ENCODE data around the gene CEACAM4. TPM values are rescaled to one million over a fixed set of nuclear protein-coding genes. Genes with fewer than 3 reads are reported as not detected.

CEACAM4 gene
- polyA plus RNA-seq: not detected in 3 replicates
- not detected for polyA plus RNA-seq (2011; ENCODE audit: low read depth)
- polyA plus RNA-seq (2011; cell fraction: cytosol; rRNA removed): not detected in 2 replicates
- polyA plus RNA-seq (2011; cell fraction: nucleus; rRNA removed): not detected in 2 replicates
- not detected in 2 replicates for polyA plus RNA-seq (2012; ENCODE audit: low replicate concordance)
- polyA minus RNA-seq: not detected in 3 replicates
- polyA minus RNA-seq (2011; cell fraction: cytosol; rRNA and poly(A)+ RNA removed): not detected
- polyA minus RNA-seq (2011; cell fraction: nucleus; rRNA and poly(A)+ RNA removed): not detected in 2 replicates

DNA sequence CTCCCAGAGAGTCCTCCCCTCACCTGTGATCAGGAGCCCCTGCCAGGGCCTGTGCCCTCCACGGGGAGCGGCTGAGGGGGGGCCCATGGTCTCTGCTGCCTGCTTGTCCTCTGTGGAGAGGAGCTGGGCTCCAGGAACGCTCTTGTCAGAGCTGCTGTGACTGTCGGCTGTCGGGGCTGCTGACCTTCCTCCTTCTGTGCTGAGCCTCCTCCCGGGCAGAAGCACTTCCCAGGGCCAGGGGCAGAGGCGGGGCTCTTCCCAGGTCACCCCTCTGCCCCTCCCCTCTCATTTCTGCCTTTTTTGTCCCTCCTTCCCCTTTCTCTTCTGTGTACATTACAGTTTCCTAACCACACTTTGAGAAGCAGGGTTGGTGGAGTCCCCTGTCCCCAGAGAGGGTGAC is at the start of gene CEACAM4:
CEACAM4 (minus strand) TSS at position 198 of the 400 bp plus-strand sequence; CDS start at position 87, 111 bp downstream.
- Histone ChIP-seq H3K27ac (ENCODE audit: control insufficient read depth, insufficient read depth, low read length) (no peak within 1 kb of the TSS), H3K9me1 (ENCODE audit: control insufficient read depth, extremely low read depth, insufficient read depth, low read length) (no peaks in the 10 kb centered on the region), H3K9ac (ENCODE audit: control insufficient read depth, extremely low read depth, insufficient read depth, low read length) (no peak within 1 kb of the TSS), H3K4me2 (ENCODE audit: control insufficient read depth, extremely low read depth, insufficient read depth, low read depth, low read length) (no peak within 1 kb of the TSS), H3K27me3 (ENCODE audit: control insufficient read depth, extremely low read depth, insufficient read depth, low read length) (no peaks in the 10 kb centered on the region), H2AFZ (ENCODE audit: control insufficient read depth, low read length) (no peak within 1 kb of the TSS), H4K20me1 (ENCODE audit: control insufficient read depth, extremely low read depth, insufficient read depth, low read length) (no peaks in the 10 kb centered on the region), H3K79me2 (ENCODE audit: control insufficient read depth, insufficient read depth, low read length) (no peaks in the 10 kb centered on the region), H3K36me3 (ENCODE audit: control insufficient read depth in 2 of 2, extremely low read depth in 1 of 2, insufficient read depth in 2 of 2, low read length in 2 of 2) (no peaks in the 10 kb centered on the region), H3K9me3 (ENCODE audit: control insufficient read depth, low read depth, low read length) (no peaks in the 10 kb centered on the region), H3K4me3 (ENCODE audit: control insufficient read depth in 2 of 3, extremely low read depth in 1 of 3, insufficient read depth in 2 of 3, low read depth in 1 of 3, low read length in 3 of 3) (no peak within 1 kb of the TSS), H3K4me1 (ENCODE audit: control insufficient read depth, extremely low read depth, insufficient read depth, low read length) (no peaks in the 10 kb centered on the region)
- FAIRE-seq: no peak
- DNase-seq (ENCODE audit: low read depth, low spot score): no peak
- dilution Hi-C loops (cut with MboI; ENCODE audit: extremely low pct_ligation_motif_present, low sequenced_read_pairs): no loop called here
- TF ChIP-seq, protein P1, sequence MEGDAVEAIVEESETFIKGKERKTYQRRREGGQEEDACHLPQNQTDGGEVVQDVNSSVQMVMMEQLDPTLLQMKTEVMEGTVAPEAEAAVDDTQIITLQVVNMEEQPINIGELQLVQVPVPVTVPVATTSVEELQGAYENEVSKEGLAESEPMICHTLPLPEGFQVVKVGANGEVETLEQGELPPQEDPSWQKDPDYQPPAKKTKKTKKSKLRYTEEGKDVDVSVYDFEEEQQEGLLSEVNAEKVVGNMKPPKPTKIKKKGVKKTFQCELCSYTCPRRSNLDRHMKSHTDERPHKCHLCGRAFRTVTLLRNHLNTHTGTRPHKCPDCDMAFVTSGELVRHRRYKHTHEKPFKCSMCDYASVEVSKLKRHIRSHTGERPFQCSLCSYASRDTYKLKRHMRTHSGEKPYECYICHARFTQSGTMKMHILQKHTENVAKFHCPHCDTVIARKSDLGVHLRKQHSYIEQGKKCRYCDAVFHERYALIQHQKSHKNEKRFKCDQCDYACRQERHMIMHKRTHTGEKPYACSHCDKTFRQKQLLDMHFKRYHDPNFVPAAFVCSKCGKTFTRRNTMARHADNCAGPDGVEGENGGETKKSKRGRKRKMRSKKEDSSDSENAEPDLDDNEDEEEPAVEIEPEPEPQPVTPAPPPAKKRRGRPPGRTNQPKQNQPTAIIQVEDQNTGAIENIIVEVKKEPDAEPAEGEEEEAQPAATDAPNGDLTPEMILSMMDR (optimal IDR thresholded peaks at IDR 0.05 in 1 of 3, IDR thresholded peaks at IDR 0.05 in 1 of 3, conservative IDR thresholded peaks at IDR 0.05 in 1 of 3; ENCODE audit: extremely low read depth in 1 of 3, insufficient read depth in 2 of 3, low read length in 3 of 3): no peak
- TF ChIP-seq EZH2 (IDR thresholded peaks at IDR 0.05; ENCODE audit: low read length): no peak

GRCh38 chr19:41671486-41671885 is 44.6 kb upstream of the CEACAM4 start:
- no peak for DNase-seq (ENCODE audit: low read depth, low spot score)
- Histone ChIP-seq H3K79me2 (ENCODE audit: control insufficient read depth, insufficient read depth, low read length) (no peaks in the 10 kb centered on the region), H3K27ac (ENCODE audit: control insufficient read depth, insufficient read depth, low read length) (no peak overlapping the region), H4K20me1 (ENCODE audit: control insufficient read depth, extremely low read depth, insufficient read depth, low read length) (no peaks in the 10 kb centered on the region), H3K9ac (ENCODE audit: control insufficient read depth, extremely low read depth, insufficient read depth, low read length) (no peak overlapping the region), H3K27me3 (ENCODE audit: control insufficient read depth, extremely low read depth, insufficient read depth, low read length) (no peaks in the 10 kb centered on the region), H2AFZ (ENCODE audit: control insufficient read depth, low read length) (no peak overlapping the region), H3K4me3 (ENCODE audit: control insufficient read depth in 2 of 3, extremely low read depth in 1 of 3, insufficient read depth in 2 of 3, low read depth in 1 of 3, low read length in 3 of 3) (no peak overlapping the region), H3K36me3 (ENCODE audit: control insufficient read depth in 2 of 2, extremely low read depth in 1 of 2, insufficient read depth in 2 of 2, low read length in 2 of 2) (no peaks in the 10 kb centered on the region), H3K9me1 (ENCODE audit: control insufficient read depth, extremely low read depth, insufficient read depth, low read length) (no peaks in the 10 kb centered on the region), H3K4me2 (ENCODE audit: control insufficient read depth, extremely low read depth, insufficient read depth, low read depth, low read length) (no peak overlapping the region), H3K9me3 (ENCODE audit: control insufficient read depth, low read depth, low read length) (no peaks in the 10 kb centered on the region), H3K4me1 (ENCODE audit: control insufficient read depth, extremely low read depth, insufficient read depth, low read length) (no peaks in the 10 kb centered on the region)
- dilution Hi-C loops (cut with MboI; ENCODE audit: extremely low pct_ligation_motif_present, low sequenced_read_pairs): no loop called here
- FAIRE-seq: no peak
- no peak for TF ChIP-seq EZH2 (IDR thresholded peaks at IDR 0.05; ENCODE audit: low read length)
- TF ChIP-seq, protein P1 (optimal IDR thresholded peaks at IDR 0.05 in 1 of 3, IDR thresholded peaks at IDR 0.05 in 1 of 3, conservative IDR thresholded peaks at IDR 0.05 in 1 of 3; ENCODE audit: extremely low read depth in 1 of 3, insufficient read depth in 2 of 3, low read length in 3 of 3): no peak

All from keratinocyte (primary cell).